Midbrain (tissue), 1 donor: ENCODE results near the gene RPS15.

Source experiments
- DNase-seq: peaks from one replicate; lab custom pipeline; 2025; lab: John Stamatoyannopoulos, UW

The RPS15 gene

GRCh38 chr19:1453525-1454364, 15.5 kb downstream of the RPS15 start:
- DNase-seq = peak; percentile 96

- DNase-seq = no peak
These were observed 16.8 kb downstream of the RPS15 start for GRCh38 chr19:1455002-1455335.

GRCh38 chr19:1455336-1456120, 17.3 kb downstream of the RPS15 start:
- DNase-seq = no peak

- no peak for DNase-seq
These were observed 18.1 kb downstream of the RPS15 start for GRCh38 chr19:1456121-1456900.

GRCh38 chr19:1457031-1457739, 19.0 kb downstream of the RPS15 start:
- no peak for DNase-seq

- DNase-seq = no peak
These were observed 19.7 kb downstream of the RPS15 start for GRCh38 chr19:1457892-1458291.

GRCh38 chr19:1459479-1459878, 21.3 kb downstream of the RPS15 start:
- DNase-seq = no peak

- no peak for DNase-seq
These were observed 22.1 kb downstream of the RPS15 start for GRCh38 chr19:1460033-1460995.

GRCh38 chr19:1461862-1462261, 23.7 kb downstream of the RPS15 start:
- DNase-seq = no peak

GRCh38 chr19:1465191-1466016, 27.2 kb downstream of the RPS15 start:
- DNase-seq = no peak

- DNase-seq = no peak
These were observed 27.8 kb downstream of the RPS15 start for GRCh38 chr19:1466018-1466460.

GRCh38 chr19:1466461-1467214, 28.4 kb downstream of the RPS15 start:
- DNase-seq = no peak

- DNase-seq = no peak
These were observed 29.0 kb downstream of the RPS15 start for GRCh38 chr19:1467215-1467489.

- no peak for DNase-seq
These were observed 29.5 kb downstream of the RPS15 start for GRCh38 chr19:1467490-1468273.

- DNase-seq = no peak
These were observed 30.2 kb downstream of the RPS15 start for GRCh38 chr19:1468274-1468820.

- no peak for DNase-seq
These were observed 30.6 kb downstream of the RPS15 start for GRCh38 chr19:1468821-1469254.

- no peak for DNase-seq
These were observed 31.3 kb downstream of the RPS15 start for GRCh38 chr19:1469255-1470054.

- no peak for DNase-seq
These were observed 31.8 kb downstream of the RPS15 start for GRCh38 chr19:1470055-1470304.
